Left cardiac atrium (tissue), 4 donors: ENCODE data around the gene NEIL1. TPM values are rescaled to one million over a fixed set of nuclear protein-coding genes. Genes with fewer than 3 reads are reported as not detected.
A peak's percentile ranks its signal among the peaks of the same experiment; 100 is the strongest.
"Not testable (repeated sequence)": the region's sequence is repeated elsewhere in the genome, so short reads cannot be mapped to it uniquely, and the experiment has no call there.

Experiments used
- ATAC-seq, 2 donors: fragments of 200-7000 bp; cut with Tn5 transposase; one replicate each; pipeline ENCODE4 v1.9.1; 2020; ENCODE audit warnings: mild to moderate bottlenecking in 2 of 2, moderate library complexity in 2 of 2
- DNase-seq: peaks from one replicate; pipeline ENCODE4 v3.0.0-alpha.2; 2020
- intact Hi-C, 2 donors: fragments of 100-400 bp; cut with DNase I; formaldehyde crosslinking; loops; one replicate each; pipeline versions ENCODE4 v1.14.1 to v1.15.1; 2022 to 2023
- long read RNA-seq: library from polyadenylated mRNA; unstranded; transcript quantifications from one replicate; pipeline ENCODE4 v2.0.0, GENCODE V29; 2021
- total RNA-seq, 2 donors: library from RNA; stranded (reverse); fragmentation: NEBNext Ultra II Directional; extraction: Animal tissue kit (Norgen Biotek cat#: 25700); gene quantifications; one replicate each; pipeline ENCODE4 v1.2.1, GENCODE V29; 2021
- donor health status: DM: no; HTN: yes; CAD: no.
- donor health status: DM: no; HTN: yes; CAD: no; lungs with severe emphysema.
- donor health status: DM: yes; HTN: yes; CAD: no.
- donor health status: Dilated cardiomyopathy.

NEIL1 gene
- 10 to 100 TPM in 1 of 2 donors, 1 to 10 TPM in 1; 9.5 to 12.1 TPM for total RNA-seq
- long read RNA-seq, partial matches to known transcripts, result 5 of 11 reads
- long read RNA-seq, other reads (novel, unspliced or antisense), result 4 of 11 reads

DNA sequence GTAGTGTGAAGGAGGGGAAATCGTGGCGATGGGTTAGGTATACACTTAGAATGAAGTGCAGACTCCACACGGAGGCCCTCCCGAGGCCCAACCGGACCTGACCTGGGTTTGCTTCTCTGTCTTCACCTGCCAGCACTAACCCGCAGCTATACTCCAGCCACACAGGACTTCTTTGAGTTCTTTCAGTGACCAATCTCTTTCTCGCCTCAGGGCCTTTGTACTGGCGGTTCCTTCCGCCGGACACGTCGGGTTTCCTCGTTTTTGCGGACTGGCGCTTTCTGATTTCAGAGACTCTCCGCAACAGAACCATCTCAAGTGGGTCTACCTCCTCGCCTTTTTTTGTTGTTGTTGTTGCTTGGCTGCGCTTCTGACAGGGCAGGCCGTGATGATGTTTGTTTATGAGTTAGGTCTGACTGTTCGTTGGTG lies at the start of gene NEIL1:
TSS of gene NEIL1 (plus strand) at position 244 of the 426 bp plus-strand sequence. CDS start 1,867 bp downstream, outside the sequence.
- intact Hi-C loops, result no loop called here
- DNase-seq (no peak), ATAC-seq (peak in 1 of 2 donors; percentile 1)

DNA sequence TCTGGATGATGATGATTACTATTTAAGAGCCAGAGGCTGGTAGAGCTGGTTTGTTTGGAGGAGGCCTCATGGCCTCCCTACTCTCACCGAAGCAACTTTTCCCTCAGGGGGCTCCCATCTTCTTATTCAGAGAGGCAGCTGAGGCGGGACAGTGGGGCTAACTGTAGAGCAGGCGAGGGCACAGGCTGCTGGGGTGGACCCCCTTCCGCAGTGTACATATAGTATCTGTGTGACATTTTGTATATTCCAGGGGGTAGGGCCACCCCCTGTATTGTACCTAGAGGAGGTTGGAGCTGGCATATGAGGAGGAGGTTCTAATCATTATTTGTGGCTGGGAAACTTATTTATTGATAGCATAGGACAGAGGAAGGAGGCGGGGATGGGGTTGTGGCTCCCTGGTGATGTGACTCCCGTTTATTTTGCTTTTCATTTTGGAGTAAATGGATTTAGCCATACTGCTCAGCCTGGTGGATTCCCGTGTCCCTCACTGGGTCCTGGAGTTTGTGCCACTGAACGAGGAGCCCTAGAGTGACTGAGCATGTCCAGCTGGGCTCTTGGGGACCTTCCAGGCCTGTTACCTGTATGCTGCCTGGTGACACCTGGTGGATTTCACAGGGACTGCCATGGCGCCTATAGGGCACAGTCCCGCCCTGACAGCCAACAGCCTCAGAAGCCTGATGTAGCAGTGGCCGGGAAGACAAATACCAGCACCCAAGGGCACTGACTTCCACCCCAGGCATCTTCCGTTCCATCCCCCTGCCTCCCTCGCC lies 48.1 kb upstream of the NEIL1 start:
- DNase-seq, intact Hi-C loops: not testable (repeated sequence)
- peak; percentile 68 to 76 for ATAC-seq

- DNase-seq, result peak; percentile 58
- ATAC-seq, result peak; percentile 76 to 84
- intact Hi-C loops, result not testable (repeated sequence)
Observed at GRCh38 chr15:75299311-75299688, 47.5 kb upstream of the NEIL1 start.

DNA sequence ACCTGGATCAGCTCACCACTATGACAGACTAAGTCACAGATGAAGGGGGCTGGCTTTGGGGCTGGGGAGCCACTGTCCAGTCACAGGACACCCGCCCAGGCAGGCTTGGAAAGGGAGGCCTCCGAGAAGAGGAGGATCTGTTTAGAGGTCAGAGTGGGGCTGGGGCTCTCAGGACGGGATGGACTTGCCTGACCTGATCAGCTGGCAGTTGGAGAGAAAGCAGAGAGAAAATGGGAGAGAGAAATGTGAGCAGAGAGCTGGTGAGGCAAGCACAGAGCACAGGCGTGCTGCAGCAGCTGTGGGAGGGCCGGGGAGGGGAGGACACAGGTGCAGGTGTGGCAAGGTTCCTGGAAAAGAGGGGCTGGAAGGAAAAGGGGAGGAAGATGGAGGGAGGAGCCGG lies 46.8 kb upstream of the NEIL1 start:
- intact Hi-C loops, DNase-seq, ATAC-seq: not testable (repeated sequence)

- no peak for DNase-seq
- ATAC-seq, result no peak
- intact Hi-C loops, result no loop called here
Observed at GRCh38 chr15:75302318-75302717, 44.5 kb upstream of the NEIL1 start.

DNA sequence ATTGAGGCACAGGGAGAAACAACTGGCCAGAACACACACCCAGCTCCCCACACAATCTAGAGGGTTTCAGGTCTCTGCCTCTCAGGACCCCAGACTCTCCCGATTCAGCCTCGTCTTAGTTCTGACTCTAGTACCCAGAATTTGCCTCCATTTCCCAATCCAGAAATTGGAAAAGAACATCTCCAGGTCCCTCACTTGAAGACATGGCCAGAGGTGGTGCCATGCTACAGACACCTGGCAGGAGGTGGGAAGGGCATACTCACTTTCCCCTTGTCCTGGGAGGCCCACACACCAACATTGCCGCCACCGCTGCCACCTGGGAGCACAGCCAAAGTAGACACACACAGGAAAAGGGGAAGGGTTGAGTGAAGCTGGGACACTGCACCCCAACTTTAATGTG lies 44.1 kb upstream of the NEIL1 start:
- DNase-seq, intact Hi-C loops, ATAC-seq: not testable (repeated sequence)

GRCh38 chr15:75306188-75306587 lies 40.7 kb upstream of the NEIL1 start:
- intact Hi-C loops, result no loop called here

DNA sequence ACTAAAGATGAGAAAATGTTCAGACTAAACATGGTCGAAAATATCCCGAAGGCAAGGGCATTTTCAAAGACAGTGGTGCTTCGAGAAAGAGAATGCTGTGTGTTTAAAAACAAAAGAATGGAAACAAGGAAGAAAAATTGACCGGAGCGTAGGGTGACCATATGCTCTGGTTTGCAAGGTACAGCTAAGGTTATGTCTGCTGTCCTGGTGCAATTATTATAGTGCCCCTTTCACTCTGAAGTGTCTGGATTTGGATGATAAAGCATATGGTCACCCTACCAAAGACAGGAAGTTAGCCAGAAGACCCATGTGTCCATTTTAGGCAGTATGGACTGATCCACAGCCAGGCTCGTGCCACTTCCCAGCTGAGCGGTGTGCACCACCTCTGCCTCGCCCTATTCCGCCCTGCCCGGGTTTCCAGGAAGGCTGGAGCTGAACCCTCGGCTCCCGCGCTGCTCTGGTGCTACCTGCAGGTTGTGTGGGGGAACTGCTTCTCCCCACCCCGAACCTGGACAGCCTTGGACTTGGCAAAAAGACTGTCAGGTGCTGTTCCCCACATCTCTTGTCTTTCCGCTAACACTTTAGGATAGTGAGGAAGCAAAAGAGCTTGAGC lies 39.0 kb upstream of the NEIL1 start:
- ATAC-seq (peak; percentile 34 to 60), DNase-seq (no peak)
- intact Hi-C loops, result no loop called here

More at GRCh38 chr15:75306188-75306587, 40.7 kb upstream of the NEIL1 start:
- DNase-seq (no peak), ATAC-seq (no peak)

GRCh38 chr15:75309711-75310110 lies 37.1 kb upstream of the NEIL1 start:
- ATAC-seq, result no peak
- intact Hi-C loops, result no loop called here
- DNase-seq, result no peak

DNA sequence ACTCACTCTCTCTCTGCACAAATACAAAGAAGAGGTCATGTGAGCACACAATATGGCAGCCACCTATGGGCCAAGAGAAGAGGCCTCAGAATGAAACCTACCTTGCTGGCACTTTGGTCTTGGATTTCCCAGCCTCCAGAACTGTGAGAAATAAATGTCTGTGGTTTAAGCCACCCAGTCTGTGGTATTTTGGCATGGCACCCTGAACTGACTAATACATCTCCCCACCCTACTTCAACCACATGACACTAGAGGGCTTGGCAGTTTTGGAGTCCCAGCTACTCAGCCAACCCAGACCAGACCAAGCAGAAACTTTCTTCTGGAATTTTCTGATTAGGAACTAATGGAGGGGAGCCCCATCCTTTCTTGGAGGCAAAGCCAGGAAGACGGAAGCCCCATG lies 34.3 kb upstream of the NEIL1 start:
- intact Hi-C loops, ATAC-seq, DNase-seq: not testable (repeated sequence)

DNA sequence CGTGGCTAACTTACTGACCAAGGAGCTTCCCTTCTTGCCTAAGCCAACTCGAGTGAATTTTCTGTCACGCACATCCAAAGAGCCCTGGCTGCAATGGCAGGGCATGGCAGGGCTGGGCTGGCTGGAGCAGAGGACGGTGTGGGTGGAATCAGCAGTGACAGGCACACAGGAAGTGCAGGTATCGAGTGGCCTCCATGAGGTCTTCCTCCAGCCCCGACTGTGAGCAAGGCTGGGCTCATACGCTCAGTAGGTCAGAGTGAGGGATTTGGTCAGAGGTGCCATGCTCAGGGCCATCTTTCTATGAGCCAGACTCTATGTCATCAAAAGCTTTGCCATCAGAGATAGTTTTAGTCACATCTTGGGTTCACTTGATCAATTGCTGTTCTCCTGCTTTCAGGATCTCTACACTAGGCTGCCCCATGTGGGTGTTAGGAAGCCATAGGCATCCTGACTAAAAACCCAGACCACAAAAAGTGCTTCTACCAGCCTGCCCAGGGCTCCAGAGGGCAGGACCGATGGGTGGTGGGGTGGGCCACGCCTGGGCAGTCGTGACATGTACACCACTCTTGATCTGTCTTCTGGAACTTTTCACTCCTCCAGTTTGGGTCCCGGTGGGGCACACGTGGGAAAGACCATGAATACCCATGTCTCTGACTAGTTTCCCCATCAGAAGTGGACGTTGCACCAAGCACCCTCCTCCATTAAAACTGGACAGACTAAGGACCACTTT lies 33.6 kb upstream of the NEIL1 start:
- ATAC-seq (no peak), DNase-seq (no peak)
- intact Hi-C loops, result no loop called here

DNA sequence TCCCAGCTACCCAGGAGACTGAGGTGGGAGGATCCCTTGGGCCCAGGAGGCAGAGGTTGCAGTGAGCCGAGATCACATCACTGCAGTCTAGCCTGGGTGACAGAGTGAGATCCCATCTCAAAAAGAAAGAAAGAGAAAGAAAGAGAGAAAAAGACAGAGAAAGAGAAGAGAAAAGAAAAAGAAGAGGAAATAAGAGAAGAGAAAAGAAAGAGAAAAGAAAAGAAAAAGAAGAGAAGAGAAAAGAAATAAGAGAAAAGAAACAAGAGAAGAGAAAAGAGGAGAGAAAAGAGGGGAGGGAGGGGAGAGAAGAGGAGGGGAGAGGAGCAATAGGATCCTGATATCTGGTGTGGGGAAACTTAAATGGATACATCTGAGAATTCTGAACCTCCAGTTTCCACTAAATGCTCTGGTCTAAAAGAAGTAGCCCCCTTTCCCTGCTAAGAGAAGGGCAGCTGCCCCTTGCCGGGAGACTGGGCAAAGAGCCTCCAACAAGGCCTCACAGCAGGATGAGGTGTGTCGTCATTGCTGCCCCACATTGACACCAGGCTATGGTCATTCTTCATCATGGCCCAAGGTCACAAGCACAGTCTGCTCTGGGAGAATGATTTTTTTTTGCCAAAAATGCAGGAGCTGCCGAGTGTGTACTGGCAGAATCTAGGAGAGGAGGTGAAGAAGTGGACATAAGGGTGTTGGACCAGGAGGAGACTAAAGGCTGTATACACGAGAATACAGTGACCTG lies 32.1 kb upstream of the NEIL1 start:
- no peak for DNase-seq
- intact Hi-C loops, result no loop called here

GRCh38 chr15:75319231-75319897 lies 27.5 kb upstream of the NEIL1 start:
- ATAC-seq, intact Hi-C loops, DNase-seq: not testable (repeated sequence)

More for the DNA sequence above, 32.1 kb upstream of the NEIL1 start:
- ATAC-seq, result no peak

DNA sequence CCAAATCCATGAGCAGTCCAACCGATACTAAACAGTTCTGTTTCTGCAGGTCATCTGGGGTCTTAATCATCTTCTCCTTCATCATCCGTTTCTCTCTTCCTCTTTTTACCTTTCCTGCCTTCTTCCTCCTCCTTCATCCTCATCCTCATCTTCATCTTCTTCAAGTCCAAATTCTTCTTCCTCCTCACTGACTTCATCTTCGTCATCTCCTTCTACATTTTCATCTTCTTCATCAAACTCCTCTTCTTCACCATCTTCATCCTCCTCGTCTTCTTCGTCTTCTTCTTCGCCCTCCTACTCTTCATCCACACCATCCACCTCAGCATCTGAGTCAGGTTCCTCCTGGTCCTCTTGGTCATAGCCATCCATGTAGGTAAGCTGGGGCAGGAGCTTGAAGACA lies 25.1 kb upstream of the NEIL1 start:
- no peak for DNase-seq
- ATAC-seq, result no peak
- intact Hi-C loops, result no loop called here

DNA sequence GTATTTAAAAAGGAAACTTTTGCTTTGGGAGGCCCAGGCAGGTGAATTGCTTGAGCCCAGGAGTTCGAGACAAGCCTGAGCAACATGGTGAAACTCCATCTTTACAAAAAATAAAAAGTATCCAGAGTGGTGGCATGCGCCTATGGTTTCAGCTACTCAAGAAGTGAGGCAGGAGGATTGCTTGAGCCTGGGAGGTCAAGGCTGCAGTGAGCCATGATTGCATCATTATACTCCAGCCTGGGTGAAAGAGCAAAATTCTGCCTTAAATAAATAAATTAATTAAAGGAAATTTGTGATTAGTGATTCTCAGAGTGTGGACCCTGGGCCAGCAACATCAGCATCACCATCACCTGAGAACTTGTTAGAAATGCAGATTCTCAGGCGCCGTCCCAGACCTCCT lies 20.9 kb upstream of the NEIL1 start:
- intact Hi-C loops, result no loop called here
- DNase-seq, result no peak
- no peak for ATAC-seq

- intact Hi-C loops, result no loop called here
- no peak for ATAC-seq
- DNase-seq, result no peak
Observed at GRCh38 chr15:75327005-75327404, 19.8 kb upstream of the NEIL1 start.

- intact Hi-C loops, result no loop called here
Observed at GRCh38 chr15:75327491-75327890, 19.3 kb upstream of the NEIL1 start.

GRCh38 chr15:75328493-75329314 lies 18.1 kb upstream of the NEIL1 start:
- ATAC-seq (no peak), DNase-seq (no peak)
- intact Hi-C loops, result no loop called here

More at GRCh38 chr15:75327491-75327890, 19.3 kb upstream of the NEIL1 start:
- ATAC-seq (no peak), DNase-seq (no peak)
